HFFc6 (cell line): Measurements from ENCODE around the gene SLC29A4. TPM values are rescaled to one million over a fixed set of nuclear protein-coding genes. Genes with fewer than 3 reads are reported as not detected.
"Not testable (repeated sequence)": the region's sequence is repeated elsewhere in the genome, so short reads cannot be mapped to it uniquely, and the experiment has no call there.

Source experiments
- DNase-seq: peaks from one replicate; pipeline ENCODE4 v3.0.0-alpha.2; 2018
- H3K27ac Mint-ChIP-seq: 2 replicates; pipeline ENCODE4 v1.8.0; 2020; ENCODE audit warnings: mild to moderate bottlenecking, mixed read lengths
- H3K27me3 Mint-ChIP-seq: 2 replicates; pipeline ENCODE4 v1.8.0; 2021; ENCODE audit warnings: mild to moderate bottlenecking, moderate library complexity, mixed read lengths; ENCODE audit not compliant: insufficient read depth
- H3K36me3 Mint-ChIP-seq: 2 replicates; pipeline ENCODE4 v1.8.0; 2021; ENCODE audit warnings: low read depth, mixed read lengths
- H3K4me1 Mint-ChIP-seq: 2 replicates; pipeline ENCODE4 v1.8.0; 2020; ENCODE audit warnings: low read depth, mixed read lengths
- H3K4me3 Mint-ChIP-seq: 2 replicates; pipeline ENCODE4 v1.8.0; 2020; ENCODE audit warnings: mild to moderate bottlenecking, moderate library complexity, mixed read lengths
- H3K9me3 Mint-ChIP-seq: 2 replicates; pipeline ENCODE4 v1.8.0; 2020; ENCODE audit warnings: mild to moderate bottlenecking, mixed read lengths
- total RNA-seq, 6 experiments: library from RNA; stranded (reverse); fragmentation: NEBNext Ultra II Directional; extraction: Animal tissue kit (Norgen Biotek cat#: 25700); gene quantifications; 2 replicates in 1 of 6; 3 replicates in 5 of 6; pipeline ENCODE4 v1.2.3, GENCODE V29; 2021
- TF ChIP-seq, protein P1 (sequence below): fragments of 200-600 bp; sonication (generic); IDR thresholded peaks from 2 replicates; pipeline ENCODE4 v1.5.0; 2021; ENCODE audit warnings: antibody characterized with exemption, mild to moderate bottlenecking

SLC29A4 gene
- total RNA-seq, 6 experiments from 2014 or later, result 0.62 to 2.1 (median 0.84) TPM

DNA sequence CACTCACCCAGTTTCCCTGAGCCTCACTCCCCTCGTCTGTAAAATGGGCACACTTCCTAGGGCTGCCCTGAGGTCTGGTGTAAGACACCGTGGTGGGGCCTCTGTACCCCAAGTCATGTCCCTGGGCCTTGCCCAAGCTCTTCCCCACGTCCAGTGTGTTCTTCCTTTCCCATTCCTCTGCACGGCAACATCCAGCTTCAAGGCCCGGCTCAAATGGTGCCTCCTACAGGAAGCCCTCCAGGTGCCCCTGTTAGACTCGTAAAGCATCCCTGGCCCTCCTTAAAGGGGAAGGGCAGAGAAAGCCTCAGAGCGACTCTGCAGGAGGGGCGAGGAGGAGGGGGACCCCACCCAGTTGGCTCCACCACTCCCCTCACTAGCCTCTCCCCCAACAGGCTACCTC is 8.6 kb downstream of the SLC29A4 start:
- H3K4me1 Mint-ChIP-seq, result no peaks in the 10 kb centered on the region
- TF ChIP-seq, protein P1, sequence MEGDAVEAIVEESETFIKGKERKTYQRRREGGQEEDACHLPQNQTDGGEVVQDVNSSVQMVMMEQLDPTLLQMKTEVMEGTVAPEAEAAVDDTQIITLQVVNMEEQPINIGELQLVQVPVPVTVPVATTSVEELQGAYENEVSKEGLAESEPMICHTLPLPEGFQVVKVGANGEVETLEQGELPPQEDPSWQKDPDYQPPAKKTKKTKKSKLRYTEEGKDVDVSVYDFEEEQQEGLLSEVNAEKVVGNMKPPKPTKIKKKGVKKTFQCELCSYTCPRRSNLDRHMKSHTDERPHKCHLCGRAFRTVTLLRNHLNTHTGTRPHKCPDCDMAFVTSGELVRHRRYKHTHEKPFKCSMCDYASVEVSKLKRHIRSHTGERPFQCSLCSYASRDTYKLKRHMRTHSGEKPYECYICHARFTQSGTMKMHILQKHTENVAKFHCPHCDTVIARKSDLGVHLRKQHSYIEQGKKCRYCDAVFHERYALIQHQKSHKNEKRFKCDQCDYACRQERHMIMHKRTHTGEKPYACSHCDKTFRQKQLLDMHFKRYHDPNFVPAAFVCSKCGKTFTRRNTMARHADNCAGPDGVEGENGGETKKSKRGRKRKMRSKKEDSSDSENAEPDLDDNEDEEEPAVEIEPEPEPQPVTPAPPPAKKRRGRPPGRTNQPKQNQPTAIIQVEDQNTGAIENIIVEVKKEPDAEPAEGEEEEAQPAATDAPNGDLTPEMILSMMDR, result no peak
- no peak for DNase-seq
- peaks cover 6% of the 10 kb centered on the region; the same call in 1 of the 2 replicates for H3K36me3 Mint-ChIP-seq
- no peak overlapping the region for H3K4me3 Mint-ChIP-seq
- H3K27me3 Mint-ChIP-seq, result peaks cover 13% of the 10 kb centered on the region
- no peak overlapping the region for H3K27ac Mint-ChIP-seq
- H3K9me3 Mint-ChIP-seq, result peaks cover 7% of the 10 kb centered on the region

DNA sequence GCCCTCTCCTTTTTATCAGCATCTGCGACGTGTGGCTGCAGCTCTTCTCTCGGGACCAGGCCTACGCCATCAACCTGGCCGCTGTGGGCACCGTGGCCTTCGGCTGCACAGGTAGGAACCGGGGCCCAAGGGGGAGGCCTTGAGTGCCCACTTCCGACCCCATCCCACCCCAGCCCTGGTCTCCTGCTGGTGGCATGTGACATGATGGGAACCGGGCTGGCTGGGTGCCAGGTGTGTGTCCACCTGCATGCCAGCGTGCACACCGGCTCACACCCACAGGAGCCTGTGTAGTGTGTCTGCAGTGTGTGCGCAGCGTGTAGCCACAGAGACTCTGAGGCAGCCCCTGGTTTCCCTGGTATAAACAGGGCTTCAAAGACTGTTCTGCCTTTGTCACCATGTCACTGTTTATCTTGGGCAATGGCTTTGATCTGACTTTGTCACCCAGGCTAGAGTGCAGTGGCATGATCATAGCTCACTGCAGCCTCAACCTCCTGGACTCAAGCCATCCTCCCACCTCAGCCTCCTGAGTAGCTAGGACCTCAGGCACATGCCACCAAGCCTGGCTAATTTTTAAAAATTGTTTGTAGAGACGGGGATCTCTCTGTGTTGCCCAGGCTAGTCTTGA is 9.1 kb downstream of the SLC29A4 start:
- not testable (repeated sequence) for H3K27ac Mint-ChIP-seq, H3K36me3 Mint-ChIP-seq, DNase-seq, H3K4me3 Mint-ChIP-seq, H3K4me1 Mint-ChIP-seq, H3K9me3 Mint-ChIP-seq
- peaks cover 13% of the 10 kb centered on the region for H3K27me3 Mint-ChIP-seq

DNA sequence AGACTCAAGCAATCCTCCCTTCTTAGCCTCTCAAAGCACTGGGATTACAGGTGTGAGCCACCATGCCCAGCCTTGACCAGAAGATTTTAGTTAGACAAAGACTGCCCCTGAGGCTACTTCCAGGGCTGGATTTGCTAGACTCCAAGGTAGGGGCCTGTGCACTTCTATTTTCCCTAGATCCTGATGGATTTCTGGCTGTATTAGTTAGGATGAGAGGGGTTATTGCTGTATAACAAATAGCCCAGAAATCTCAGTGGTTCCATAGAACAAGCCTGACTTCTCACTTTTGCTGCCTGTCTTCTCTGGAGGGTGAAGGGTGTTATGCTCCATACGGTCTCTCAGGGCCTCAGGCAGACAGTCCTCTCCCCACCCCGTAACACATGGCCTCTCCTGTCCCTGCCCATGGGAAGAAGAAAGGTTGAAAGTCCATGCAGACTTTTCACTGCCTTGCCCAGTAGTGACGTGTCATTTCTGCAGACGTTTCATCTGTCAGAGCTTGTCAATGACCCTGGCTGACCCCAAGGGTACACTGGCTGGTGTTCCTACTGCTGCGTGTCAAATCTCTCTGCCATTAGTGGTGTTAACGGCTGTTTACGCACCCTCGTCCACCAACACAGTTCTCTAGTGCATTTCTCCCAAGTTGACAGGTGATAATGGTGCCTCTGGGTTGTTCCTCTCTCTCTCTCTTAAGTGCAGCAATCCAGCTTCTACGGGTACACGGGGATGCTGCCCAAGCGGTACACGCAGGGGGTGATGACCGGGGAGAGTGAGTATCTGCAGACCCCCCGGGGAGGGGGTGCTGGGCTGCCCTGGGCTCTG is 11.6 kb downstream of the SLC29A4 start:
- peaks cover 16% of the 10 kb centered on the region for H3K27me3 Mint-ChIP-seq
- peaks cover 6% of the 10 kb centered on the region; the same call in 1 of the 2 replicates for H3K36me3 Mint-ChIP-seq
- no peak overlapping the region for H3K4me3 Mint-ChIP-seq
- no peak for DNase-seq
- no peaks in the 10 kb centered on the region for H3K4me1 Mint-ChIP-seq
- peaks cover 7% of the 10 kb centered on the region for H3K9me3 Mint-ChIP-seq
- H3K27ac Mint-ChIP-seq, result no peak overlapping the region
- TF ChIP-seq, protein P1, result no peak

DNA sequence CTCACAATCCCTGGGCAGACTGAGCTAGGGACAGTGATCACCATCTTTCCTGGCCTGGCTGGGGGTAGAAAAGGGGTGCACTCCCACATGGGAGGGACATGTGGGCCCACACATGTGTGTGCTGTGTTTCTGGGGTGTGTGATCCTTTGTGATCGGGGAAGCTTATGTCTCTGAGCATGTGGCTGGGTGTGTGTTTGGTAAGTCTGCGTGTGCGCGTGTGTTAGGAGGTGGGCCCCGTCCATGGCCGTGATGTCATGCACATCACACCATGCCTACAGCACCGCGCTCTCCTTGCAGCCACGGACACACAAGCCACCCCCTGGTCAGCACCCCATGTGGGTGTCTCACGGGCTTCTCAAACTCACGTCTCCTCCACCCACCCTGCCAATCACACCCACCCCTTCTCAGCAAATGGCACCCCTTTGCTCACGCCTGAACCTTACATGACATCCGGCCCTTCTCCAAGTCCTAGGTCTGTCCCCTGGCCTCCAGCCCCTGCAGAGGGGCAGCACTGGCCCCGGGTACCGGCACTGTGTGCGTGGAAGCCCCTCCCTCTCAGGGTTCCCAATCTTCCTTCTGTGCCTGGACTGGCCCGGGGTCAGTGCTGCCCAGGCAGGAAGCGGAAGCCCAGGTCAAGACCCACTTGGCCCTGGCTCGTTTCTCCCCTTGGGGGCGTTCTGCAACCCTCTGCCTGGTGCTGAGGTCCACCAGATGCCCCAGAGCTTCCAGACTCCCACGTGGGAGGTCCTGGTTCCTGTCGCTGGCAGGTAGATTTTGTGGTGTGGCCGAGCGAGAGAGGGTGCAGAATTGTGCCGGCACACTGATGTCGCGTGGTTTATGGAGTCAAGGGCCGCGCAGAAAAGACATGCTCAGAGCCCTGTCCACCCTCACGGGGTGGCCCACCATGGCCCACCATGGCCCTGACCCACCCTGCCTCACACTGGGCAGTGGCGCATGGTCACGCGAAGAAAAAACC is 12.6 kb downstream of the SLC29A4 start:
- Mint-ChIP-seq H3K36me3 (peaks cover 6% of the 10 kb centered on the region; the same call in 1 of the 2 replicates), H3K27ac (no peak overlapping the region), H3K4me1 (no peaks in the 10 kb centered on the region), H3K27me3 (peaks cover 15% of the 10 kb centered on the region), H3K9me3 (peaks cover 7% of the 10 kb centered on the region), H3K4me3 (no peak overlapping the region)
- DNase-seq, result no peak
- TF ChIP-seq, protein P1, result no peak

DNA sequence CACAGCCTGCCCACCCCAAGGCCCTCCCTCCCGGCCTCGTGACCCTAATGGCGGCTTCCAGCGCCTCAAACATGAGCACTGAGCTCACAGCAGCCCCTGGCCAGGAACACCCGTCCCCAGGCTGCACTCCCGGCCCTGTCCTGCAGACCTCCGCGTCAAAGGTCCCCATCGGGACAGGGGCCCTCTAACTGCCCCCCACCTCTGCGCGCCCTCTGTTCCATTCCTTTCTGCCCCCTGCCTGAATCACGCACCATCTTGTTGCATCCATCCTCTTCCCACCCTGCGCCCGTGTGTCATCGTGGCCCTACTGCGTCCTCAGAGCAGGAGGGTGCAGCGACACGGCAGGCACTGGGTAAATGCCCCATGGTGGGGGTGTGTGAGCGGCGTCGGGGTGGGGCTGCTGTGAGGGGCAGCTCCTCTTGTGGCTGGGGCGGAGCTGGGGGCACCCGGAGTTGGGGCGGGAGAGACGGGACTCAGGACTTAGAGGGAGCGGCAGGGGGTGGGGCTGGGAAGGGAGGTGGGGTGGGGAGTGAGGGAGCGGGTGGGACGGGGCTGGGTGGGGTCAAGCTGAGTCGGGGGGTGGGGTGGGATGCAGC is 13.4 kb downstream of the SLC29A4 start:
- TF ChIP-seq, protein P1, result no peak
- Mint-ChIP-seq H3K9me3 (peaks cover 7% of the 10 kb centered on the region), H3K36me3 (peaks cover 6% of the 10 kb centered on the region; the same call in 1 of the 2 replicates), H3K27ac (no peak overlapping the region), H3K4me3 (no peak overlapping the region), H3K4me1 (no peaks in the 10 kb centered on the region), H3K27me3 (peaks cover 16% of the 10 kb centered on the region)
- no peak for DNase-seq
